Skeletal muscle satellite cell (primary cell): ENCODE measurements around the gene DTX1.
"Not testable (repeated sequence)": the region's sequence is repeated elsewhere in the genome, so short reads cannot be mapped to it uniquely, and the experiment has no call there.

ENCODE experiments used
- H3K27me3 ChIP-seq: 2 replicates; pipeline ENCODE4 v1.7.0; 2013; ENCODE audit warnings: low read length; ENCODE audit not compliant: control insufficient read depth, insufficient read depth
- H3K36me3 ChIP-seq: 2 replicates; pipeline ENCODE4 v1.7.0; 2013; ENCODE audit warnings: mild to moderate bottlenecking, control low read depth, low read length; ENCODE audit not compliant: insufficient read depth
- H3K4me1 ChIP-seq: 2 replicates; pipeline ENCODE4 v1.7.0; 2013; ENCODE audit warnings: low read length; ENCODE audit not compliant: control insufficient read depth, insufficient read depth
- H3K4me2 ChIP-seq: 2 replicates; pipeline ENCODE4 v1.7.0; 2013; ENCODE audit warnings: mild to moderate bottlenecking, low read length
- H3K4me3 ChIP-seq: 2 replicates; pipeline ENCODE4 v1.7.0; 2013; ENCODE audit warnings: low read length
- H3K9ac ChIP-seq: 2 replicates; pipeline ENCODE4 v1.7.0; 2013; ENCODE audit warnings: mild to moderate bottlenecking, low read depth, low read length, moderate library complexity
- H3K9me3 ChIP-seq: replicated peaks from 2 replicates; pipeline ENCODE4 v1.7.0; 2013; ENCODE audit warnings: mild to moderate bottlenecking, control low read depth, low read length

DTX1 gene

DNA sequence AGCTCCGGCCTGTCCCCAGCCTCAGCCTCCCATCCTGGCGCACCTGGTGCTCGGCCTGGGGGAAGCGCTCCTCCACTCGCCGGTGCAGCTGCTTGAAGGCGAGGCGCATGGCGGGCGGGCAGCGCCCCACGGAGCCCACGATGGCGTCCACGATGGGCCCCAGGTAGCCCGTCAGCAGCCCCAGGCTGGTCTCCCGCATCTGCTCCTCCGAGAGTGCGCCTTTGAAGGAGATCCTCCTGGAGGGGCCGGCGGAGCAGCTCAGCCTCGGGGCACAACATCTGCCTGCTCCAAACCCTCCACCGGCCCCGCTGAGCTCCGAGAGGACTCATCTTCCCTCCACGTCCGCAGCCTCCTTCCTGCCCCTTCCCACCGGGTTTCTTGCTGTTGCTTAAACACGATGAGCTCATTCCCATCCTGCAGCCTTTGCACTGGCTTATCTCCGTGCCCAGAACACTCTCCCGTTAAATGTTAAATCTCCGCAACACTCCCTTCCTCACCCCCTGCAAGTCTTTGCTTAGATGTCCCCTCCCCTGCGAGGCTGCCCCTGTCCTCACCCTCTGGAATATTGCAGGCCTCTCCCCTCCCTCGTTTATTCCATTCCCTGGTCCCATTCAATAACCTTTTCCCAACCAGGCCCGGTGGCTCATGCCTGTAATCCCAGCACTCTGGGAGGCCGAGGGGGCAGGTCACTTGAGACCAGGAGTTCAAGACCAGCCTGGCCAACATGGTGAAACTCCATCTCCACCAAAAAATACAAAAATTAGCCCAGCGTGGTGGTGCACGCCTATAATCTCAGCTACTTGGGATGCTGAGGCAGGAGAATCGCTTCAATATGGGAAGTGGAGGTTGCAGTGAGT, 55.7 kb downstream of the DTX1 start:
- H3K9me3 ChIP-seq: no peaks in the 10 kb centered on the region
- H3K4me1 ChIP-seq: no peaks in the 10 kb centered on the region

DNA sequence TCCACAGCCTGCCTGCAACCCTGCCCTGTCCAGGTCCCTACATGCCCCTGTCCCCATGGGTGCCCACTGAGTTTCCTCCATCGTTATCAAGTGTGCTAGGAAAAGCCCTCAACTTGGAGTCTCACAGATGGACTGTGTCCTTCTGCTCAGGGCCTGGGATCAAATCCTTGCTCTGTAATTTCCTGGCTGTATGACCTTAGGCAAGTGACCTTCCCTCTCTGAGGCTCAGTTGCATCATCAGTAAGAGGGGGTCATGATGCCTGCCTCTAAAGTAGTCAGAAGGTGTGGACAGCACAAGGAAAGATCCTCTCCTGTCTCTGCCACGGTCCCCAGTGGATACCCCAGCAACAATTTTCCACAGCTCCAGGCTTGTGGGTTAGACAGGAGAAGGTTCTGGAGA, 56.9 kb downstream of the DTX1 start:
- Histone ChIP-seq H3K36me3 (no peaks in the 10 kb centered on the region), H3K4me2 (no peak overlapping the region), H3K9me3 (no peaks in the 10 kb centered on the region), H3K4me3 (no peak overlapping the region), H3K4me1 (no peaks in the 10 kb centered on the region), H3K9ac (no peak overlapping the region), H3K27me3 (peaks cover 28% of the 10 kb centered on the region)

More for the DNA sequence above, 55.7 kb downstream of the DTX1 start:
- Histone ChIP-seq H3K9ac (no peak overlapping the region), H3K4me3 (no peak overlapping the region), H3K36me3 (no peaks in the 10 kb centered on the region), H3K27me3 (peaks cover 32% of the 10 kb centered on the region), H3K4me2 (no peak overlapping the region)

DNA sequence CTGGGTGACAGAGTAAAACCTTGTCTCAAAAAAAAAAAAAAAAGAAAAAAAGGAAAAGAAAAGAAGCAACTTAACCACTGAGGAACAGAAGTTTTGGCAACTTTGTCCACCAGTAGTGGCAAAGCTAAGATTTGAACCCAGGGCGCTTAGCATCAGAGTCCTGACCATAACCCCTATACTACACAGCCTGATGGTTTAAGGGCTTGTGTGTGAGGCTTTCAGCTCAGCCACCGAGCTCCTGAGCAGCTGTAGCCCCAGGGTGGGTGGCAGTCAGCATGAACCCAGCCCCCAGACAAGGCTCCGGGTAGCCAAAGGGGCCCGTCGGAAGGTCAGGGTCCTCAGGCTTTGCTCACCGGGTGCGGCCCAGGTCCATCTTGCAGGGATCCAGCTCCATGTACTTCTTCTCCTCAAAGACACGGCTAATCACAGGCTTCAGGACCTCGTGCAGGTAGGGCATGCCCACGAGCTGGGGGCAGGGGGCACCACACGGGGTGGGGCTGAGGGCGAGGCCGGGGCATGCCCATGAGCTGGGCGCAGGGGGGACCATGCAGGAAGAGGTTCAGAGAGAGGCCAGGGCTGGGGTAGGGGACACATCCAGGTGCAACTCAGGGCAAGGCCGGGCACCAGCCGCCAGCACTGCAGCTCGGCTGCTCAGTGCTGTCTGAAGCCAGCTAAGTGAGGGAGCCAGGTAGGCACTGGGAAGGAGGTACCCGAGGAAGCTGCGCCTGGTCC, 58.1 kb downstream of the DTX1 start:
- H3K9me3 ChIP-seq: no peaks in the 10 kb centered on the region
- peaks cover 22% of the 10 kb centered on the region for H3K27me3 ChIP-seq
- no peaks in the 10 kb centered on the region for H3K36me3 ChIP-seq
- no peak overlapping the region for H3K9ac ChIP-seq
- H3K4me1 ChIP-seq: no peaks in the 10 kb centered on the region
- no peak overlapping the region for H3K4me3 ChIP-seq
- no peak overlapping the region for H3K4me2 ChIP-seq

DNA sequence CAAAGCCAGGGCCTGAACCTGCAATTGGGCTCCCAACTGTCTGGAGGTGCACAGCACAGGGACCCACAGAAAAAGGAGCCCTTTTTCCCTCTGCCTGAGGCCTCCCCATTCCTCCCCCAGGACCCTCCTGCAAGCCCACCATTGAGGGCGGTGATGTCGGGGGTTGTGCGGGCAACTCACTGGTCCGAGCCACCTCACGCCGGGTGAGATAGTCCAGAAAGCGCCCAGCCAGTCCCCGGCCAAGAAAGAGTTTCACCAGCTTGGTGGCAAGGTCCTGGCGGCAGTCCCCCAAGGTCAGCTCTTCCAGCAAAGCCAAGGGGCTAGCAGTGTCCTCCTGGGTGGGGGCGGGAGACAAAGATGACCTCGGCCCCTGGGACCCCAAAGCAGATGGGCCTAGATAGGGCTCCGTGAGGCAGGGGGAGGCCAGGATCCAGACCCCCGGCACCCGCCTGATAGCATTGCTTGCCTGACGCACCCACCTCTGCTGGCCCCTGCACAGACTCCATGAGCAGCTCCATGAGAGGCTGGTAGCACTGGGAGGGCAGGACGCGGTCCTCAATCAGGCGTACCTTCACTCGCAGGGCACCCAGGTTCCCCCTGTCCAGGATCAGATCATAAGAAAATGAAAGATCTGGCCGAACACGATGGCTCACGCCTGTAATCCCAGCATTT, 59.1 kb downstream of the DTX1 start:
- Histone ChIP-seq H3K36me3 (no peaks in the 10 kb centered on the region), H3K9me3 (no peaks in the 10 kb centered on the region), H3K27me3 (peaks cover 25% of the 10 kb centered on the region), H3K4me1 (no peaks in the 10 kb centered on the region), H3K9ac (no peak overlapping the region), H3K4me3 (no peak overlapping the region), H3K4me2 (no peak overlapping the region)

DNA sequence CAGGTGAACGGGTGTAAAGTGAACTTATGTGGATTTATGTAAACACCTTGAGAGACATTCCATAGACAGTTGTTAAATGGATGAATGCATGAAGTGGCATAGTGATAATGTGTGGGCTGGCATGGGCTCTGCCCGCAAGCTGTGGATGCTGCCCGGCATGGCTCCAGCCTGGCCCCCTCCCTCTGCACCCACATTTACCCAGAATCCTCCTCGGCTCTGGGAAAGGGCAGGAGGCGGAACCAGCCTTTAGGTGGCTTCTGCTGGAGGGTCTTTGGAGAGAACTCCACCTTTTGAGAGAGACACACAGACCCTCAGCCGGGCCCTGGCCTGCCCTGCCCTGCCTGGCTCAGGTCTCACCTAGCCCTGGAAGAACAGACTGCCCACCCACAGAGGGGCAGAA, 60.3 kb downstream of the DTX1 start:
- H3K4me2 ChIP-seq: no peak overlapping the region
- peaks cover 18% of the 10 kb centered on the region for H3K27me3 ChIP-seq
- no peaks in the 10 kb centered on the region for H3K9me3 ChIP-seq
- H3K4me1 ChIP-seq: no peaks in the 10 kb centered on the region
- H3K4me3 ChIP-seq: no peak overlapping the region
- no peaks in the 10 kb centered on the region for H3K36me3 ChIP-seq
- no peak overlapping the region for H3K9ac ChIP-seq

DNA sequence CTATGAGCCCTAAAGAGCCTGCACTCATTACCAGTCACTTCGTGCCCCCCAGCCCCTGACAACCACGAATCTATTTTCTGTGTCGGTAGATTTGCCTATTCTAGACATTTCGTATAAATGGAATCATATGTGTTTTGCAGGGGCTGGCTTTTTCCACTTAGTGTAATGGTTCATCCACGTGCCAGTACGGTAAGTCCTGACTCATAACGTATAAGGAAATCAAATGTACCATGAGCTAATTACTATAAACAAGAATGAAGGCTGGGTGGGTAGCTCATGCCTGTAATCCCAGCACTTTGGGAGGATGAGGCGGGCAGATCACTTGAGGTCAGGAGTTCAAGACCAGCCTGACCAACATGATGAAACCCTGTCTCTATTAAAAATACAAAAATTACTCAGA, 61.2 kb downstream of the DTX1 start:
- not testable (repeated sequence) for H3K4me1 ChIP-seq, H3K36me3 ChIP-seq, H3K9ac ChIP-seq, H3K4me3 ChIP-seq, H3K4me2 ChIP-seq, H3K9me3 ChIP-seq
- peaks cover 13% of the 10 kb centered on the region for H3K27me3 ChIP-seq

DNA sequence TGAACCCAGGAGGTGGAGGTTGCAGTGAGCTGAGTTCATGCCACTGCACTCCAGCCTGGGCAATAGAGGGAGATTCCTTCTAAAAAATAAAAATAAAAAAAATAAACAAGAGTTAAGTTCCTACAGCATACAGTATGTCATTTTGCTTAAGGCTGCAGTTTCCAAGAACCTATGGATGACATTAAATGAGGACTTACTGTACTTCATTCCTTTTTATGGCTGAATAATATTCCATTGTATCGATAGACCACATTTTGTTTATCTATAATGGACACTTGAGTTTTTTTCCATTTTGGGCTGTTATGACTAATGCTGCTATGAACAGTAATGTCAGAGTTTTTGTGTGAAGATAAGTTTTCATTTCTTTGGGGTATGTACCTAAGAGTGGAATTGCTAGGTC, 61.6 kb downstream of the DTX1 start:
- H3K9ac ChIP-seq: no peak overlapping the region
- no peaks in the 10 kb centered on the region for H3K9me3 ChIP-seq
- no peaks in the 10 kb centered on the region for H3K4me1 ChIP-seq
- peaks cover 11% of the 10 kb centered on the region for H3K27me3 ChIP-seq
- no peaks in the 10 kb centered on the region for H3K36me3 ChIP-seq
- H3K4me3 ChIP-seq: no peak overlapping the region
- H3K4me2 ChIP-seq: no peak overlapping the region

DNA sequence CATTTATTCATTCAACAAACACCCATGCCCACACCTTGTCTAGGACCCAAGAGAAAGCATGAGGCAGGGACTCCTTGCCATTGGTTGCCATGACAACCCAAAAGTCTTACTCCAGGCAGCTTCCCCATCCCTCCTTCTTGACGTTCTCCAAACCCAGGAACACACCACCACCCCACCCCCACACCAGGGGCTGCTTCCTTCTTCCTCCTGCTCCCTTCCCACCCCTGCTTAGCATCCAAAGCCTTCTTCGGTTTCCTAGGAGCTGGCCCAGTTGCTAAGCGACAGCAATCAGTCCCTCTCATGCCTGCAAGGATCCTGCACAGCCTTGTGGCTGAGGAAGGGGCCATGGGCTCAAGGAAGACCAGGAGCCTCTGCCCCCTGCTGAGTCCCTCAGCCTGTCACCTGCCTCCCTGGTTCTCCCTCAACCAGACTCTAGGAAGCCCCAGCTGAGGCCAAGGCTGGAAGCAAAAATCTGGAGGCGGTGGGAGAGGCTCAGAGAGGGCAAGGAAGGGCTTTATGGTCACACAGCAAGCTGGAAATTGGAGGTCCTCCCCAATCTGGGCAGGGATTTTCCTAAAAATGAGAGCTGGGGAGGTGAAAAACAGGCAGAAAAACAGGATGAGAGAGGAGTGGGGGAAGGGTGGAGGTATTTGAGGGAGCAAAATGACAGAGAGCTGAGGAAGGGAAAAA, 63.6 kb downstream of the DTX1 start:
- Histone ChIP-seq H3K36me3 (no peaks in the 10 kb centered on the region), H3K4me3 (no peak overlapping the region), H3K9me3 (no peaks in the 10 kb centered on the region), H3K4me1 (no peaks in the 10 kb centered on the region), H3K4me2 (no peak overlapping the region), H3K9ac (no peak overlapping the region), H3K27me3 (peaks cover 8% of the 10 kb centered on the region)

GRCh38 chr12:113120670-113121370, 64.3 kb downstream of the DTX1 start:
- H3K4me1 ChIP-seq: no peaks in the 10 kb centered on the region
- no peak overlapping the region for H3K4me2 ChIP-seq
- no peak overlapping the region for H3K4me3 ChIP-seq
- no peak overlapping the region for H3K9ac ChIP-seq
- H3K36me3 ChIP-seq: no peaks in the 10 kb centered on the region
- H3K9me3 ChIP-seq: no peaks in the 10 kb centered on the region
- H3K27me3 ChIP-seq: peaks cover 8% of the 10 kb centered on the region

- no peaks in the 10 kb centered on the region for H3K9me3 ChIP-seq
- peaks cover 3% of the 10 kb centered on the region for H3K4me1 ChIP-seq
- no peak overlapping the region for H3K4me3 ChIP-seq
- no peak overlapping the region for H3K9ac ChIP-seq
- no peak overlapping the region for H3K4me2 ChIP-seq
- no peaks in the 10 kb centered on the region for H3K36me3 ChIP-seq
- H3K27me3 ChIP-seq: peaks cover 18% of the 10 kb centered on the region
These were observed 71.3 kb downstream of the DTX1 start for GRCh38 chr12:113127791-113128199.
